HG02840 (cell line): Measurements from ENCODE around the gene KLF2.

Source experiments
- ATAC-seq: cut with Tn5 transposase; IDR thresholded peaks from one replicate; pipeline ENCODE4 v1.9.1; 2021; ENCODE audit warnings: mild to moderate bottlenecking, moderate library complexity, moderate number of reproducible peaks; ENCODE audit not compliant: unreplicated experiment, low FRiP score

Gene KLF2

GRCh38 chr19:16306728-16307402 lies 17.8 kb upstream of the KLF2 start:
- no peak for ATAC-seq

GRCh38 chr19:16308081-16308480 lies 16.5 kb upstream of the KLF2 start:
- ATAC-seq, result no peak

GRCh38 chr19:16309643-16310042 lies 15.0 kb upstream of the KLF2 start:
- ATAC-seq, result no peak

- ATAC-seq, result no peak
Measured at GRCh38 chr19:16315825-16316505, 8.7 kb upstream of the KLF2 start.

- no peak for ATAC-seq
Measured at GRCh38 chr19:16316506-16316882, 8.1 kb upstream of the KLF2 start.

GRCh38 chr19:16319481-16319880 lies 5.1 kb upstream of the KLF2 start:
- no peak for ATAC-seq

- no peak for ATAC-seq
Measured at GRCh38 chr19:16320987-16321386, 3.6 kb upstream of the KLF2 start.

- ATAC-seq, result no peak
Measured at GRCh38 chr19:16325161-16325527, 518 bp downstream of the KLF2 start.

GRCh38 chr19:16325641-16326400 lies 1.2 kb downstream of the KLF2 start:
- no peak for ATAC-seq

- no peak for ATAC-seq
Measured at GRCh38 chr19:16326401-16327168, 2.0 kb downstream of the KLF2 start.

GRCh38 chr19:16327169-16327475 lies 2.5 kb downstream of the KLF2 start:
- no peak for ATAC-seq

GRCh38 chr19:16327501-16327900 lies 2.9 kb downstream of the KLF2 start:
- ATAC-seq, result no peak

- no peak for ATAC-seq
Measured at GRCh38 chr19:16327911-16328823, 3.5 kb downstream of the KLF2 start.

GRCh38 chr19:16328824-16329482 lies 4.3 kb downstream of the KLF2 start:
- ATAC-seq, result no peak

- no peak for ATAC-seq
Measured at GRCh38 chr19:16330368-16330801, 5.8 kb downstream of the KLF2 start.

GRCh38 chr19:16330806-16331690 lies 6.4 kb downstream of the KLF2 start:
- ATAC-seq, result no peak

- ATAC-seq, result no peak
Measured at GRCh38 chr19:16333001-16333586, 8.5 kb downstream of the KLF2 start.

GRCh38 chr19:16334411-16334810 lies 9.8 kb downstream of the KLF2 start:
- no peak for ATAC-seq
